Subcutaneous abdominal adipose tissue (tissue), 5 donors: ENCODE data around the gene PCSK2.

ENCODE experiments used
- H3K27ac ChIP-seq: one replicate; pipeline ENCODE4 v1.7.0; 2013; ENCODE audit warnings: low read depth, mild to moderate bottlenecking, inconsistent platforms, low read length, moderate library complexity
- H3K27me3 ChIP-seq, 5 donors: one replicate each; pipeline ENCODE4 v1.7.0; 2013; ENCODE audit warnings: low read length in 5 of 5, inconsistent platforms in 1 of 5; ENCODE audit not compliant: control insufficient read depth in 5 of 5, insufficient read depth in 4 of 5
- H3K36me3 ChIP-seq, 5 donors: one replicate each; pipeline ENCODE4 v1.7.0; 2013; ENCODE audit warnings: low read length in 5 of 5; ENCODE audit not compliant: control insufficient read depth in 5 of 5, insufficient read depth in 5 of 5
- H3K4me1 ChIP-seq, 5 donors: one replicate each; pipeline ENCODE4 v1.7.0; 2013; ENCODE audit warnings: low read length in 5 of 5, mild to moderate bottlenecking in 3 of 5, moderate library complexity in 1 of 5; ENCODE audit not compliant: control insufficient read depth in 5 of 5, insufficient read depth in 5 of 5
- H3K4me3 ChIP-seq, 5 donors: one replicate each; pipeline ENCODE4 v1.7.0; 2013; ENCODE audit warnings: low read length in 5 of 5, low read depth in 1 of 5
- H3K9ac ChIP-seq, 5 donors: one replicate each; pipeline ENCODE4 v1.7.0; 2013; ENCODE audit warnings: low read length in 5 of 5, mild to moderate bottlenecking in 4 of 5, moderate library complexity in 3 of 5
- H3K9me3 ChIP-seq, 5 donors: one replicate each; pipeline ENCODE4 v1.7.0; 2013; ENCODE audit warnings: low read length in 5 of 5; ENCODE audit not compliant: control insufficient read depth in 5 of 5
- donor health status: healthy.
- donor health status: healthy.
- donor health status: healthy.
- donor health status: healthy.
- donor health status: healthy.

Gene PCSK2

GRCh38 chr20:17381724-17382123, 154.9 kb downstream of the PCSK2 start:
- Histone ChIP-seq H3K36me3 (no peaks in the 10 kb centered on the region), H3K27ac (no peak overlapping the region), H3K9me3 (no peaks in the 10 kb centered on the region), H3K9ac (no peak overlapping the region), H3K4me1 (no peaks in the 10 kb centered on the region), H3K27me3 (peaks cover 0 to 8% (median 3%) of the 10 kb centered on the region in 5 donors), H3K4me3 (no peak overlapping the region)

- Histone ChIP-seq H3K36me3 (no peaks in the 10 kb centered on the region), H3K27ac (no peak overlapping the region), H3K9me3 (no peaks in the 10 kb centered on the region), H3K4me1 (no peaks in the 10 kb centered on the region), H3K4me3 (no peak overlapping the region), H3K27me3 (peaks cover 0 to 8% (median 0%) of the 10 kb centered on the region in 5 donors), H3K9ac (no peak overlapping the region)
Measured at GRCh38 chr20:17385798-17386197, 159.0 kb downstream of the PCSK2 start.

GRCh38 chr20:17390655-17391054, 163.8 kb downstream of the PCSK2 start:
- H3K9ac ChIP-seq = no peak overlapping the region
- no peaks in the 10 kb centered on the region for H3K9me3 ChIP-seq
- no peaks in the 10 kb centered on the region for H3K4me1 ChIP-seq
- no peaks in the 10 kb centered on the region for H3K36me3 ChIP-seq
- no peak overlapping the region for H3K27ac ChIP-seq
- H3K4me3 ChIP-seq = no peak overlapping the region
- no peaks in the 10 kb centered on the region for H3K27me3 ChIP-seq

- Histone ChIP-seq H3K4me1 (no peaks in the 10 kb centered on the region), H3K9ac (no peak overlapping the region), H3K27me3 (no peaks in the 10 kb centered on the region), H3K9me3 (no peaks in the 10 kb centered on the region), H3K27ac (no peak overlapping the region), H3K4me3 (no peak overlapping the region), H3K36me3 (no peaks in the 10 kb centered on the region)
Measured at GRCh38 chr20:17391127-17391771, 164.4 kb downstream of the PCSK2 start.

GRCh38 chr20:17394411-17394810, 167.6 kb downstream of the PCSK2 start:
- Histone ChIP-seq H3K27ac (no peak overlapping the region), H3K27me3 (no peaks in the 10 kb centered on the region), H3K9ac (no peak overlapping the region), H3K36me3 (no peaks in the 10 kb centered on the region), H3K9me3 (no peaks in the 10 kb centered on the region), H3K4me1 (no peaks in the 10 kb centered on the region), H3K4me3 (no peak overlapping the region)

- Histone ChIP-seq H3K36me3 (no peaks in the 10 kb centered on the region), H3K27ac (no peak overlapping the region), H3K9me3 (no peaks in the 10 kb centered on the region), H3K9ac (no peak overlapping the region), H3K4me3 (no peak overlapping the region), H3K4me1 (no peaks in the 10 kb centered on the region), H3K27me3 (no peaks in the 10 kb centered on the region)
Measured at GRCh38 chr20:17395729-17396128, 168.9 kb downstream of the PCSK2 start.

GRCh38 chr20:17399303-17399985, 172.6 kb downstream of the PCSK2 start:
- Histone ChIP-seq H3K27ac (no peak overlapping the region), H3K27me3 (peaks cover 0 to 4% (median 2%) of the 10 kb centered on the region in 5 donors), H3K4me1 (no peaks in the 10 kb centered on the region), H3K4me3 (no peak overlapping the region), H3K9me3 (peaks cover 0 to 2% (median 0%) of the 10 kb centered on the region in 5 donors), H3K36me3 (no peaks in the 10 kb centered on the region), H3K9ac (no peak overlapping the region)

- peaks cover 0 to 4% (median 2%) of the 10 kb centered on the region in 5 donors for H3K27me3 ChIP-seq
- no peaks in the 10 kb centered on the region for H3K4me1 ChIP-seq
- H3K36me3 ChIP-seq = no peaks in the 10 kb centered on the region
- H3K9me3 ChIP-seq = peaks cover 0 to 2% (median 0%) of the 10 kb centered on the region in 5 donors
- no peak overlapping the region for H3K4me3 ChIP-seq
- no peak overlapping the region for H3K9ac ChIP-seq
- H3K27ac ChIP-seq = no peak overlapping the region
Measured at GRCh38 chr20:17403461-17403860, 176.6 kb downstream of the PCSK2 start.

GRCh38 chr20:17406051-17406590, 179.3 kb downstream of the PCSK2 start:
- H3K4me1 ChIP-seq = no peaks in the 10 kb centered on the region
- no peak overlapping the region for H3K4me3 ChIP-seq
- H3K9me3 ChIP-seq = peaks cover 0 to 3% (median 0%) of the 10 kb centered on the region in 5 donors
- H3K36me3 ChIP-seq = no peaks in the 10 kb centered on the region
- H3K27ac ChIP-seq = no peak overlapping the region
- peaks cover 0 to 5% (median 4%) of the 10 kb centered on the region in 5 donors for H3K27me3 ChIP-seq
- H3K9ac ChIP-seq = no peak overlapping the region

- Histone ChIP-seq H3K4me1 (no peaks in the 10 kb centered on the region), H3K9me3 (peaks cover 0 to 3% (median 0%) of the 10 kb centered on the region in 5 donors), H3K9ac (no peak overlapping the region), H3K4me3 (no peak overlapping the region), H3K27ac (no peak overlapping the region), H3K27me3 (peaks cover 0 to 4% (median 2%) of the 10 kb centered on the region in 5 donors), H3K36me3 (no peaks in the 10 kb centered on the region)
Measured at GRCh38 chr20:17407550-17407949, 180.7 kb downstream of the PCSK2 start.
